Right ventricle myocardium inferior (tissue), 1 donor: ENCODE measurements around the gene RBM25. TPM values are rescaled to one million over a fixed set of nuclear protein-coding genes. Genes with fewer than 3 reads are reported as not detected.
"Not testable (repeated sequence)": the region's sequence is repeated elsewhere in the genome, so short reads cannot be mapped to it uniquely, and the experiment has no call there.

Experiments used
- ATAC-seq: fragments of 200-7000 bp; cut with Tn5 transposase; one replicate; pipeline ENCODE4 v1.9.1; 2020; ENCODE audit warnings: mild to moderate bottlenecking, moderate library complexity
- DNase-seq: peaks from one replicate; pipeline ENCODE4 v3.0.0; 2021; ENCODE audit errors: missing footprints
- intact Hi-C: fragments of 100-400 bp; cut with DNase I; formaldehyde crosslinking; loops from one replicate; pipeline ENCODE4 v1.11.0; 2022
- total RNA-seq: library from RNA; stranded (reverse); fragmentation: NEBNext Ultra II Directional; extraction: Animal tissue kit (Norgen Biotek cat#: 25700); gene quantifications from one replicate; pipeline ENCODE4 v1.2.1, GENCODE V29; 2021
- donor health status: DM: no; HTN: yes; CAD: no; lungs with severe emphysema.

The RBM25 gene
- total RNA-seq, 1 donor from 2014 or later: 32.8 TPM

GRCh38 chr14:73149753-73150152, 91.4 kb downstream of the RBM25 start:
- ATAC-seq: no peak
- no peak for DNase-seq
- intact Hi-C loops: no loop called here

- DNase-seq (no peak), ATAC-seq (no peak)
- intact Hi-C loops: no loop called here
Observed at GRCh38 chr14:73153272-73153671, 94.9 kb downstream of the RBM25 start.

- ATAC-seq (no peak), DNase-seq (no peak)
- intact Hi-C loops: no loop called here
Observed at GRCh38 chr14:73162251-73162650, 103.9 kb downstream of the RBM25 start.

GRCh38 chr14:73166399-73166798, 108.1 kb downstream of the RBM25 start:
- intact Hi-C loops: no loop called here
- ATAC-seq (no peak), DNase-seq (no peak)

- ATAC-seq (no peak), DNase-seq (no peak)
- intact Hi-C loops: no loop called here
Observed at GRCh38 chr14:73167727-73168126, 109.4 kb downstream of the RBM25 start.

GRCh38 chr14:73168274-73168673, 109.9 kb downstream of the RBM25 start:
- DNase-seq: no peak
- intact Hi-C loops: no loop called here
- ATAC-seq: no peak

- intact Hi-C loops: no loop called here
- no peak for DNase-seq
- ATAC-seq: no peak
Observed at GRCh38 chr14:73168691-73169090, 110.4 kb downstream of the RBM25 start.

GRCh38 chr14:73169855-73170254, 111.5 kb downstream of the RBM25 start:
- DNase-seq, ATAC-seq: not testable (repeated sequence)
- intact Hi-C loops: loop anchor here (5.0 kb wide), 1 partner anchor 302 kb away; no protein-coding TSS in a partner anchor

- DNase-seq: no peak
- intact Hi-C loops: loop anchor here (5.0 kb wide), 1 partner anchor 302 kb away; no protein-coding TSS in a partner anchor
- ATAC-seq: no peak
Observed at GRCh38 chr14:73170686-73171085, 112.4 kb downstream of the RBM25 start.

- ATAC-seq (no peak), DNase-seq (no peak)
- intact Hi-C loops: loop anchor here (5.0 kb wide), 1 partner anchor 300 kb away; no protein-coding TSS in a partner anchor
Observed at GRCh38 chr14:73172500-73172899, 114.2 kb downstream of the RBM25 start.

- DNase-seq (no peak), ATAC-seq (no peak)
- intact Hi-C loops: loop anchor here (5.0 kb wide), 1 partner anchor 299 kb away; no protein-coding TSS in a partner anchor
Observed at GRCh38 chr14:73173092-73173735, 114.9 kb downstream of the RBM25 start.

Other genes starting within 250 kb of the RBM25 start
- gene DPF3, start 164.4 kb upstream of the RBM25 start, total RNA-seq: 27.3 TPM
- gene DCAF4, start 132.1 kb upstream of the RBM25 start, total RNA-seq: 7.9 TPM
- gene ZFYVE1, start 31.4 kb upstream of the RBM25 start, total RNA-seq: 14.1 TPM
- gene PSEN1, start 78.0 kb downstream of the RBM25 start, total RNA-seq: 23.5 TPM
- gene PAPLN, start 179.0 kb downstream of the RBM25 start, total RNA-seq: 2.5 TPM